Measurements from ENCODE around the gene NHLRC1. TPM values are rescaled to one million over a fixed set of nuclear protein-coding genes. Genes with fewer than 3 reads are reported as not detected.

NHLRC1 gene
- total and polyA plus RNA-seq, 9 of the 15 experiments (the other 6 are each of a cell fraction or from before 2014, with no cell fraction given), result not detected

GRCh38 chr6:18090349-18090786, 32.1 kb downstream of the NHLRC1 start (continued):
- TF ChIP-seq FOXA1 (IDR thresholded peaks at IDR 0.05; ENCODE audit: borderline replicate concordance) (no peak), LEF1 (IDR thresholded peaks at IDR 0.05) (0 out of 2 replicates have a peak, but pooled peaks have one; percentile 28), TAL1 (IDR thresholded peaks at IDR 0.05) (peak; percentile 82)

DNA sequence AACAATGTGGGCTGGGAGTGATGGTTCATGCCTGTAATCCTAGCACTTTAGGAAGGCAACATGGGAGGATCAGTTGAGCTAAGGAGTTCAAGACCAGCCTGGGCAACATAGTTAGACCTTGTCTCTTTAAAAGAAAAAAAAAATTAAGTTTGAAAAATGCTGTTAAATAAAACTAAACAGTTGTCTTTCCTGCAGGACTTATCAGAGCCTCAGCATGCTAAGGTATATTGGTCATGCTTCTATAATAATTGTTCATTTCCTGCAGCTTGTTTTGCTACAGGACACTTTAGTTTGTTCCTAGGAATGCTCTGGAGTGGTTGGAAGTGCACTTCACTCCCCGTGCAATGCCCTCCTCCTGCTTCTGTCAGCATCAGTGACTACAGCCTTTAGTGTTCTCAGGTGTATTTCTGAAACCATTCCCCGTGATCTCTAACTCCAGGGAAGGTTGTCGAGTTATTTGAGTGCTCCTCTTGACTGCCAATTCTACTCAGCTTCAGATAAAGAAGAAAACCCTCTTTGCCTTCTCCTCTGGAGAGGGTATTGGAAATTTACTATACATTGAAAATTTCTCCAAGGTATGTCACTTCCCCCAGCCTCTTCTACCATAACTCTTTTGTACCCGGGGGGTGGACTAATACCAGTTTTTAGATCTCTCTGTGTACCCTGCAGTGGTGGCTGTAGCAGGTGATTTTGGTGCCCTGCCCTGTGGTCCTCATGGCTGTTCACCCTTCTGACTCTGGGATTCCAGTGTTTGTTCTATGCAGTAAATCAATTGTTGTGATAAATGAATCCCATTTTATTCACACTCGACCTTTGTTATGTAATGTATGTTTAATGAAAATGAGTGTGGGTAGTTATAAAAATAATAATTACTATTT, 33.8 kb downstream of the NHLRC1 start:
- Histone ChIP-seq H3K4me2 (ENCODE audit: insufficient read depth, low read length) (no peak overlapping the region), H3K9me3 (replicated peaks; ENCODE audit: control insufficient read depth, insufficient read depth, low read depth, low read length) (peaks cover 25% of the 10 kb centered on the region), H3K36me3 (ENCODE audit: control insufficient read depth, insufficient read depth, low read length) (no peaks in the 10 kb centered on the region), H3K4me3 (no peak overlapping the region), H3K27me3 (ENCODE audit: control insufficient read depth in 2 of 2, insufficient read depth in 2 of 2, low read length in 2 of 2) (no peaks in the 10 kb centered on the region), H3K9ac (ENCODE audit: insufficient read depth in 1 of 2, low read depth in 2 of 2, low read length in 2 of 2) (no peak overlapping the region), H3K79me2 (ENCODE audit: control insufficient read depth, insufficient read depth, low read length) (no peaks in the 10 kb centered on the region), H3K9me1 (ENCODE audit: control insufficient read depth, insufficient read depth, low read length) (no peaks in the 10 kb centered on the region), H4K20me1 (replicated peaks; ENCODE audit: control insufficient read depth, insufficient read depth, low read length) (no peaks in the 10 kb centered on the region), H3K27ac (ENCODE audit: extremely low read depth, low read depth, low read length) (no peak overlapping the region), H3K4me1 (replicated peaks in 1 of 2; ENCODE audit: control insufficient read depth in 2 of 2, insufficient read depth in 2 of 2, low read length in 2 of 2) (no peaks in the 10 kb centered on the region; a peak in 1 of 5 replicates), H2AFZ (ENCODE audit: low read depth, low read length) (no peak overlapping the region; the same call in 1 of the 2 replicates)
- intact Hi-C loops (cut with micrococcal nuclease) (no loop called here), in situ Hi-C loops (cut with MboI) (no loop called here)
- WGBS (ENCODE audit: insufficient coverage, low coverage, missing lambda C conversion rate), result 10% methylated on average over 5 of the region's 5 CpGs
- FAIRE-seq (no peak), DNase-seq (ENCODE audit: extremely low read depth in 1 of 4, low spot score in 3 of 4) (no peak), ATAC-seq (no peak)
- BruUV-seq (replicated peaks), result no TSS peak
- ChIA-PET CTCF (ENCODE audit: low intra/inter-chr PET ratio) (no interaction called here), POLR2A (no interaction called here)
- no peak for TF ChIP-seq CREB5 (CRISPR knock-in tag; IDR thresholded peaks at IDR 0.05)
- TF ChIP-seq ASH1L (IDR thresholded peaks at IDR 0.05; ENCODE audit: borderline replicate concordance, low read depth, partially characterized antibody), result no peak
- no peak for TF ChIP-seq TFAM (CRISPR knock-in tag; conservative IDR thresholded peaks at IDR 0.05)
- TF ChIP-seq MAX (CRISPR knock-in tag; IDR thresholded peaks at IDR 0.05), result no peak
- no peak for TF ChIP-seq FOXK1 (CRISPR knock-in tag; IDR thresholded peaks at IDR 0.05; ENCODE audit: borderline replicate concordance)
- TF ChIP-seq ZNF239 (CRISPR knock-in tag; IDR thresholded peaks at IDR 0.05), result peak; percentile 94
- no peak for TF ChIP-seq SRF (CRISPR knock-in tag; IDR thresholded peaks at IDR 0.05)
- TF ChIP-seq RBM25 (IDR thresholded peaks at IDR 0.05; ENCODE audit: low read depth, low read length, severe bottlenecking), result peak; percentile 26
- no peak for TF ChIP-seq NELFE (IDR thresholded peaks at IDR 0.05; ENCODE audit: insufficient read depth, insufficient read length)

Data from K562 (cell line).